Measurements from ENCODE around the gene ETV3L.
"Not testable (repeated sequence)": the region's sequence is repeated elsewhere in the genome, so short reads cannot be mapped to it uniquely, and the experiment has no call there.

ETV3L gene

DNA sequence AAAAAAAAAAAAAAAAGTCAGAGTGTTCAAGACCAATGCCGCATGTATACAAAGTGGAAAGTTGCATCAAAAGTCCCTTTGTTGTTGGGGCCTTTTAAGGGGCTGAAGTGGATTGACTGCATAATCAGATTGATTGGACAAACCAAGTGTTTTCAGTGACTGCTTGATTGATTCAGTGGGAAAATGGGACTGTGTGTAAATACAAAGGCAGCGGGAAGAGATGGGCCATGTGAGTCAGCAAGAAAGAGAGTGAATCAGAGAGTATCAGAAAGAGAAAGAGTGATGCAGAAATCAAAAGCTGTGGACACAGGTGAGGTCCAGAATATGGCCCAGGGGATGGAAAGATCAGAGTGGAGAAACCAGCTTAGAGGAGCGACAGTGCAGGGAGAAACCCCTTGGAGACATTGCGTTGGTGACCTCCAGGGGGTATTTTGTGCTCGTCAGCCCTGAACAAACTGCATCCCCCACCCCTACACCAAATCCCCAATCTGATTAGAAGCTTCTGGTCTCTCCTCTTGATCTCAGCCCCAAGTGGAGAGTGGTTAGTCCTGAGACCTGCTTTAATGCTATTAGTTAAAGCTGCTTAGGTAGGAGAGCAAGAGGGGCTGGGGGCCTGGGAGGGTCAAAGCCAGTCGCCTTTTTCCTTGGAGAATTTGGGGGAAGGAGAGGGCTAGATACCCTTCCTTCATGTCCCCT is 5.1 kb upstream of the ETV3L start:
- no peak for DNase-seq

DNA sequence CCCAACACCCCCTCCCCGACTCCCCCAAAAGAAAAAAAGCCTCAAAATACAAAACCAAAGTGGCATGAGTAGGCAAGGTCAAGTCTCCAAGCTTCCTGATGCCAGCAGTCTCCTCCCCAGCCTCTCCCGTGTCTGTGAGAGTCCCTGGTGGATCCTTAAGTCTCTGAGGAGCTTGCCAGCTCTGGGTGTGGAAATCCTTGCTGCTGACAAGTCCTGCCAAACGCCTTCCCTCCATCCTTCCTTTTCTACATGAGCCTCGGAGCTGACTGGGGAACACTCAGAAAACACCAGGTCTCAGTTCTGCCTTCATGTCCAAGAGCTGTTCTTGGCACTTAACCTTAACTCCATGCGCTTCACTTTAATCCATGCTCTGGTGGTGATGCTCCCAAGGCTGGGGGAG is 3.7 kb upstream of the ETV3L start:
- DNase-seq, result no peak

- DNase-seq, result no peak
Observed at GRCh38 chr1:157101149-157101548, 1.5 kb upstream of the ETV3L start.

- not testable (repeated sequence) for DNase-seq
Observed at GRCh38 chr1:157098987-157099632, 498 bp downstream of the ETV3L start.

- DNase-seq, result no peak
Observed at GRCh38 chr1:157098519-157098918, 1.1 kb downstream of the ETV3L start.

DNA sequence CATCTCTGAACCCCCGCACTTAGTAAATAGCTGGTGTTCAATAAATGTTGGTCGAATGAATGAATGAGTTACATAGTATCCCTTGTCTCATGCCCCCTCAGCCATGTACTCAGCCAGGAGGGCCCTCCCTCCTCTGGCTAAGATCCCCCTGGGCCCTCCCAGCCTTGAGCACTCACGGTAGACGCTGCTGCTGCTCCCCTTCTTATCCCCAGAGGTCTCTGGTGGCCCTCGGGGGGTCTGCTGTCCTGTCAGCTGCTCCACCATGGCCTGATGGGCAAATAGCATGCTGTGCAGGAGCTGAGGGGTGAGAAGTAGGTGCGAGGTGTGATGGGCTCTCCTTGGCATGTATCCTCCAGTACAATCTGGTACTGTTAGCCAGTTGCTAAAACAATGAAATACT is 1.9 kb downstream of the ETV3L start:
- no peak for DNase-seq

GRCh38 chr1:157096881-157097280 is 2.7 kb downstream of the ETV3L start:
- no peak for DNase-seq

DNA sequence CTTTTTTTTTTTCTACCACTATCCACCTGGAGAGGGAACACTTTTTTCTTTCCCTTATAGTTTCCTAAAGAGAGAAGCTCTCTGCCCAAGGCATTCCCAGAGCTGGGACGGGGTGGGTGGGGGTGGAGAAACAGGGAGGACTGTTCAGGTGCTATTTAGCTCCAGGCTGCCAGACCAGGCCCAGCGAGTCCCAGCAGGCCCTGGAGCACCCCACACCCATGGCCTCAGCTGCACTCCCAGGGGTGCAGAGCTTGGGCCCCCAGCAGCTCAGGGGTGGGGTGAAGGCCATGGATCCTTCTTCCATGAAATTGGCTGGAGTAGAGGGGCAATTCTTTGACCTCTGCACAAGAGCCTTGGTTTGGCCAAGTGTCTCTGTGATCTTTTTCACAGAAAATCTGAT is 4.1 kb downstream of the ETV3L start:
- no peak for DNase-seq

DNA sequence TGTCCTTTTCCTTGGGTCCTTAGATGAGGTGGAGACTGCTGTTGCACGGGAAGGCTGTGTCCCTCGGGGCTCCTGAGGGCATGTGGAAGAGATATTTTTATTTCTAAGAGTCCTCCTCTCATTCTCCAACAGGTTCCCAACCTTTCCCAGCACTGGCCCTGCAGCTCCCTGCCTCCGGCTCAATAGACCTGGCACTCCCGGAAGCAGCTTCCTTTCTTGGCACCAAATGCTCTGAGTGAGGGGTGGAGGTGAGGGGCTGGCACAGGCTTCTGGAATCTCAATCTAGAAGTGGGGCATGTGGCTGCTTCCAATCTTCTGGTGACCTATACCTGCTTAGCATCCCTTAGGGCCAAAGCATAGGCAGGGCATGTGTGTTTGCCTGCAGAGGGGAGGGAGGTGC is 4.5 kb downstream of the ETV3L start:
- no peak for DNase-seq

DNA sequence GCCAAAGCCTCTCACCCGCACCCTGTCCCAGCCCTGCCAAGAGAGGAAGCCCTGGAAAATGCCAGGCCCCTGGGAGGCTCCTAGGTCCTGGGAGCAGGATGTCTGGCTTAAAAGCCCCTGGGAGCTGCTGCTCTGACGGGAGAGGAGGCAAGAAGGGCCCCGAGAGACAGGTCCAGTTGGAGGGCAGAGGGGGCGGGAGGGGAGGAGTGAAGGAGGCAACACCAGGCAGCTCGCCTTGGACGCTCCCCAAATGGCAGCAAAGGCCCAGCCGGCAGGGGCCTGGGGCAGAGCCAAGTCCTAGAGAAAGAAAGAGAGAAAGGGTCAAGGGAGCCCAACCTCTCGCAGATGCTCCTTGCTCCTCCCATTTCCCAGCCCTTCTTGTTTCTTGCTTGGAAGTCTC is 6.8 kb downstream of the ETV3L start:
- DNase-seq, result no peak

DNA sequence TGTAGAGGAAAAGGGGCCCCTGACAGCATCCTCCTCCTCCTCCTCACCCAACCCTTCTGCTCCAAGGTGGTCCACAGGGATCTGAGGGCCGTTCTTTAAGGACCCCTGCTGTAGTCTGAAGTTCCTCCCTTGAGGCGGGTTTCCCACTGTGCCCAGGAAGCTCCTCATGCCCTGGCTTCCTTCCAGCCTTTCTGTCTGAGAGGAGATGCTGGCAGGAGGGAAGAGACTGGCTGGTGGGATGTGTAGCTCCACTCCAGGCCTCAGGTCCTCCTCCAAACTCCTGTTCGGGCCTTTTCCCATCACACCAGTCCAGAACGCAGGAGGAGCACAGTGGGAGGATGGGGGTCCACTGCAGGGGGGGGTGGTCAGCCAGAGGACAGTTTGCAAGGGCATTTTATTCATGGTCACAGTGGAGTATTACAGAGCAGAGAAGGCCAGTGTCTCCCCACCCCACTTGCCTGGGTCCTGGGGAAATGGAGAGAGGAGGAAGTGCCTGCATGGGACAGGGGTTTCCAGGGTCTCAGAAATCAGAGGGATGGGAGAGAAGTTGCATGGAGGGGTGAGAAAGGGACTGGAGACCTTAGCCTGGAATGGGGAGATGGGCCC is 7.8 kb downstream of the ETV3L start:
- no peak for DNase-seq

GRCh38 chr1:157091186-157091585 is 8.4 kb downstream of the ETV3L start:
- DNase-seq, result no peak

DNA sequence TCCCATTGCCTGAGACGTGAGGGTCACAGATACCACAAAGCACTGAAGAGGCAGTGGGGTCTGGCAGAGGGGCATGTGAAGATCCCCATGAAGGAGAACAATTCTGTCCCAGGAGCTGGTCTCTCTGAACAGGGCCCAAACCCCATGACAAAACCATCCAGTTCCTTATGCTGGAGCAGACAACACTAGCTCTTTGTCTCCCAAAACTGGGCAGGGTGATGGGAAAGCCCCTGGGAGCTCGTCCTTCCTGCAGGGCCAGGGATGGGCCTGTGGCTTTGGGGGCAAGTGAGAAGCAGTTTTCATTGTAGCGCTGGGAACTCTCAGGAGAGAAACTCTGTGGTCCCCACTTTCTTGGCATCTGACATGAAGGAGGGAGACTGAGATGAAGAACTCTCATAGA is 8.8 kb downstream of the ETV3L start:
- DNase-seq, result no peak

DNA sequence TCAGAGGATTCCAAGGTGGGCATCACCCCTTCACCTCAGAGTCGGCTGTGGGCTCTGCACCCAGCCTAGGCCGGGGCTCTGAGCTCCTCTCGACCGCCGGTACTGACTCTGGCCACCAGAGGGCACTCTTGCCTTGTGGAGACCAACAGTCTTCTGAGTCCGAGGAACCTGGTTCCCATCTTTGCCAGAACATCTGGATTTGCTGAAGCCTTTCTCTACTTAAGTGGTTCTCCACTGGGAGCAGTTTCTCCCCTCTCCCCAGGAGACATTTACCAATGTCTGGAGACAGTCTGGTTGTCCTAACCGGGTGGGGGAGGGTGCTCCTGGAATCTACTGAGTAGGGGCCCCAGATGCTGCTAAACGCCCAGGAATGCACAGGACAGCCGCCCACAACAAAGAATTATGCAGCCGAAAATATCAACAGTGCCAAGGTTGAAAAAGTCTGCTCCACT is 9.4 kb downstream of the ETV3L start:
- DNase-seq, result peak; percentile 92 to 94

- DNase-seq, result no peak
Observed at GRCh38 chr1:157089789-157090188, 9.8 kb downstream of the ETV3L start.

GRCh38 chr1:157088607-157089006 is 11.0 kb downstream of the ETV3L start:
- DNase-seq, result no peak

- DNase-seq, result no peak
Observed at GRCh38 chr1:157087030-157087429, 12.6 kb downstream of the ETV3L start.

- no peak for DNase-seq
Observed at GRCh38 chr1:157086299-157086698, 13.3 kb downstream of the ETV3L start.

DNA sequence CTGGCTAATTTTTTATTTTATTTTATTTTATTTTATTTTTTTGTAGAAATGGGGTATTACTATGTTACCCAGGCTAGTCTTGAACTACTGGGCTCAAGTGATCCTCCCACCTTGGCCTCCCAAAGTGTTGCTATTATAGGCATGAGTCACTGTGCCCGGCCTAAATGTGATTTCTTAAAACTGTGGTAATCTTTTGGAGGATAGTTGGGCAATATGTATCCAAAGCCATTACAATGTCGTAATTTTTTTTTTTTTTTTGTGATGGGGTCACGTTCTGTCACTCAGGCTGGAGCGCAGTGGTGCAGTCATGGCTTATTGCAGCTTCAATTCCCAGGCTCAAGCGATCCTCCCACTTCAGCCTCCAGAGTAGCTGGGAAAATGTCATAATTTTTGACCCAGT is 14.2 kb downstream of the ETV3L start:
- no peak for DNase-seq

- DNase-seq, result no peak
Observed at GRCh38 chr1:157084720-157085119, 14.9 kb downstream of the ETV3L start.

DNA sequence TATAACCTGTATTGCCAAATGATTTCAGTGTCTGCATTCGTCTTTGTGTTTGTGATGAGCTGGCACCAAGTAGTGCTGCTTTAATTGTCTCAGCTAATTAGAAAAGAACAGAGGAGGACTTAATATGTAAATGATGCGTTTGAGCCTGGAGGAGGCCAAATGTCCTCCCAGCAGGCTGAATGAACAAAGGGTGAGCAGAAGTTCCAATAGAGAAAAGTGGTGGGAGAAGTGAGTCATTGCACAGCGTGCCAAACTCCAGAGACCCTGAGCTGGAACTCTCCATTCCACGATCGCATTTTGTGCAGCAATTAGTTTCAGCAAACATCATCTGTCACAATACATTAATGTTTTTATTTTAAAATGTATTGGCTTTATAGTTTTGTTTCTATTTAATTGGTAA is 17.9 kb downstream of the ETV3L start:
- DNase-seq, result no peak

DNA sequence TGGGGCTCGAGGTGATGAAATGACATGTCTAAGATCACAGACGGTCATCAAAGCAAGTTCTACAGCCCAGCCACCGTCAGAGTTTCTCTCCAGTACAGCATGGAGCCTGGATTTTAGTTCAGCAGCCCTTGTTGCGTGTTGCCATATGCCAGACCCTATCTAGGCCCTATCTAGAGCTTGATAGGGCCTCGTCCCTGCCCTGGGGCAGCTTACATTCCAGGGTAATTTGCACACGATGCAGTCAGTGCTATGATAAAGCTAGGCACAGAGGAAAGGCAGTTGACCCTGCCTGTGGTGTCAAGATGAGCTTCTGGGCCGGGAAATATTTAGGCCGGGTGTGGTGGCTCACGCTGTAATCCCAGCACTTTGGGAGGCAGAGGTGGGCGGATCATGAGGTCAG is 18.9 kb downstream of the ETV3L start:
- no peak for DNase-seq

DNA sequence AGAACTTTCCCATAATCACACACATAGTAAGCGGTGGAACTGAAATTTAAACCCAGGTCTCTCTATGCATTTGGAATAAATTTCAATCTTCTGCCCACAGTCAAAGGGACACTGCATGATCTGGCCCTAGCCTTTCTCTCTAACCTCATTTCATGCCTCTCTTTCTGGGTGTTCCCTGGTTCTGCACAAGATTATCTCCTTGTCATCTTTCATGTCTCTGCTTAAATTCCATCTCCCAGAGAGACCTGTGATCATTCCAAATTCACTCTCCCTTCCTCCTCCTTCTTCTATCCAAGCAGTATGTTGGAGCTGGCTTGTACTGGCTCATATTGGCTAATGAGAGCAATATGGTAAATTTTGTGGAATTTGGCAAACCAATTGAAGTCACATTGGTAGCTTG is 22.2 kb downstream of the ETV3L start:
- DNase-seq, result no peak

DNA sequence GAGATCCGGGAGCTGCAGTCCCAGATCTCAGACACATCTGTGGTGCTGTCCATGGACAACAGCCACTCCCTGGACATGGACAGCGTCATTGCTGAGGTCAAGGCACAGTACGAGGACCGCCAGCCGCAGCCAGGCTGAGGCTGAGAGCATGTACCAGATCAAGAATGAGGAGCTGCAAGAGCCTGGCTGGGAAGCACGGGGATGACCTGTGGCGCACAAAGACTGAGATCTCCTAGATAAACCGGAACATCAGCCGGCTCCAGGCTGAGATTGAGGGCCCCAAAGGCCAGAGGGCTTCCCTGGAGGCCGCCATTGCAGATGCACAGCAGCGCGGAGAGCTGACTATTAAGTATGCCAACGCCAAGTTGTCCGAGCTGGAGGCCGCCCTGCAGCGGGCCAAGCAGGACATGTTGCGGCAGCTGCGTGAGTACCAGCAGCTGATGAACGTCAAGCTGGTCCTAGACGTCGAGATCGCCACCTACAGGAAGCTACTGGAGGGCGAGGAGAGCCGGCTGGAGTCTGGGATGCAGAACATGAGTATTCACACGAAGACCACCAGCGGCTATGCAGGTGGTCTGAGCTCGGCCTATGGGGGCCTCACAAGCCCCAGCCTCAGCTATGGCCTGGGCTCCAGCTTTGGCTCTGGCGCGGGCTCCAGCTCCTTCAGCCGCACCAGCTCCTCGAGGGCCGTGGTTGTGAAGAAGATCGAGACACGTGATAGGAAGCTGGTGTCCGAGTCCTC is 25.5 kb downstream of the ETV3L start:
- DNase-seq, result peak; percentile 44 to 63

Data from activated CD4-positive, alpha-beta T cell treated with anti-CD3 and anti-CD28 coated beads, Interleukin-2, amount 50 U/mL, for 48 hours (primary cell).